Mucosa of descending colon (tissue), 3 donors: ENCODE measurements around the gene KRT17. TPM values are rescaled to one million over a fixed set of nuclear protein-coding genes. Genes with fewer than 3 reads are reported as not detected.
"Not testable (repeated sequence)": the region's sequence is repeated elsewhere in the genome, so short reads cannot be mapped to it uniquely, and the experiment has no call there.

ENCODE experiments used
- ATAC-seq: fragments of 200-7000 bp; cut with Tn5 transposase; one replicate; pipeline ENCODE4 v1.9.1; 2020; ENCODE audit warnings: mild to moderate bottlenecking, moderate library complexity
- DNase-seq, 3 donors: peaks; one replicate each; pipeline ENCODE4 v3.0.0-alpha.2; 2020
- H3K36me3 ChIP-seq: fragments of 200-600 bp; one replicate; pipeline ENCODE4 v1.8.0; 2021; ENCODE audit warnings: low read depth, mild to moderate bottlenecking
- H3K4me1 ChIP-seq: fragments of 200-600 bp; one replicate; pipeline ENCODE4 v1.8.0; 2021; ENCODE audit warnings: low read depth, mild to moderate bottlenecking
- H3K4me3 ChIP-seq: fragments of 200-600 bp; one replicate; pipeline ENCODE4 v1.8.0; 2021; ENCODE audit warnings: mild to moderate bottlenecking
- H3K9me3 ChIP-seq: fragments of 200-600 bp; one replicate; pipeline ENCODE4 v1.8.0; 2021; ENCODE audit warnings: mild to moderate bottlenecking
- CTCF ChIP-seq: fragments of 200-600 bp; IDR thresholded peaks from one replicate; pipeline ENCODE4 v1.8.0; 2022; ENCODE audit warnings: antibody characterized with exemption, mild to moderate bottlenecking
- intact Hi-C, 2 donors: fragments of 100-400 bp; cut with DNase I in 1 of 2; cut with micrococcal nuclease in 1 of 2; formaldehyde crosslinking; loops; one replicate each; pipeline versions ENCODE4 v1.11.0 to v1.11.1; 2022; cut with DNase I, micrococcal nuclease
- total RNA-seq, 3 donors: library from RNA; stranded (reverse); fragmentation: NEBNext Ultra II Directional in 2 of 3; extraction: Animal tissue kit (Norgen Biotek cat#: 25700) in 2 of 3; gene quantifications; one replicate each; pipeline versions ENCODE4 v1.2.1 to v1.2.4, GENCODE V29; 2021 to 2023
- donor health status: DM: no; HTN: no; CAD: no; lungs with moderate emphysema.
- donor health status: DM: no; HTN: no; CAD: no.
- donor health status: DM: no; HTN: yes; CAD: no.

KRT17 gene
- total RNA-seq, 3 donors from 2014 or later = 0.76 TPM; not detected in 2

GRCh38 chr17:41592601-41593305 lies 31.6 kb downstream of the KRT17 start:
- Histone ChIP-seq H3K9me3 (no peaks in the 10 kb centered on the region), H3K36me3 (no peaks in the 10 kb centered on the region), H3K4me3 (no peak overlapping the region), H3K4me1 (no peaks in the 10 kb centered on the region)
- DNase-seq = no peak
- intact Hi-C loops = no loop called here
- ATAC-seq = no peak
- TF ChIP-seq CTCF = no peak

- Histone ChIP-seq H3K9me3 (no peaks in the 10 kb centered on the region), H3K36me3 (no peaks in the 10 kb centered on the region), H3K4me3 (no peak overlapping the region), H3K4me1 (no peaks in the 10 kb centered on the region)
- intact Hi-C loops = no loop called here
- DNase-seq (no peak), ATAC-seq (no peak)
- TF ChIP-seq CTCF = no peak
These were observed 35.1 kb downstream of the KRT17 start for GRCh38 chr17:41589301-41589700.

GRCh38 chr17:41588126-41588810 lies 36.1 kb downstream of the KRT17 start:
- no peaks in the 10 kb centered on the region for H3K9me3 ChIP-seq
- intact Hi-C loops = no loop called here
- no peak overlapping the region for H3K4me3 ChIP-seq
- ATAC-seq (no peak), DNase-seq (no peak)
- H3K4me1 ChIP-seq = no peaks in the 10 kb centered on the region
- no peaks in the 10 kb centered on the region for H3K36me3 ChIP-seq
- TF ChIP-seq CTCF = no peak

GRCh38 chr17:41586863-41587495 lies 37.4 kb downstream of the KRT17 start, which contains the start of gene KRT14:
Gene KRT14 (minus strand): TSS chr17:41586895. CDS start chr17:41586834, 61 bp downstream.
- Histone ChIP-seq H3K9me3 (no peaks in the 10 kb centered on the region), H3K36me3 (no peaks in the 10 kb centered on the region), H3K4me3 (no peak within 1 kb of the TSS), H3K4me1 (no peaks in the 10 kb centered on the region)
- ATAC-seq = no peak
- no peak for TF ChIP-seq CTCF
- DNase-seq = no peak
- intact Hi-C loops = no loop called here

- DNase-seq = no peak
- intact Hi-C loops = no loop called here
- no peak for TF ChIP-seq CTCF
- H3K4me3 ChIP-seq = no peak overlapping the region
- no peak for ATAC-seq
- no peaks in the 10 kb centered on the region for H3K9me3 ChIP-seq
- no peaks in the 10 kb centered on the region for H3K4me1 ChIP-seq
- H3K36me3 ChIP-seq = no peaks in the 10 kb centered on the region
These were observed 38.9 kb downstream of the KRT17 start for GRCh38 chr17:41585301-41586056.

GRCh38 chr17:41584331-41584927 lies 39.9 kb downstream of the KRT17 start:
- H3K4me1 ChIP-seq, H3K9me3 ChIP-seq, DNase-seq, H3K4me3 ChIP-seq, ATAC-seq, intact Hi-C loops, H3K36me3 ChIP-seq: not testable (repeated sequence)
